DOHH2 (cell line): ENCODE measurements around the gene DCAF17.

Experiments
- H3F3A ChIP-seq: fragments of 200-600 bp; sonication (generic), shearing (Covaris generic); 2 replicates; pipeline ENCODE4 v1.6.0; 2016; ENCODE audit warnings: antibody characterized with exemption, mild to moderate bottlenecking; ENCODE audit not compliant: control insufficient read depth, insufficient read depth
- H3K27ac ChIP-seq: fragments of 200-600 bp; sonication (generic); 2 replicates; pipeline ENCODE4 v1.5.1; 2014; ENCODE audit warnings: low read depth, mild to moderate bottlenecking, low read length, moderate library complexity
- H3K27me3 ChIP-seq: fragments of 200-600 bp; sonication (generic); 2 replicates; pipeline ENCODE4 v1.6.1; 2014; ENCODE audit warnings: mild to moderate bottlenecking, low read length, mixed read lengths; ENCODE audit not compliant: control insufficient read depth
- H3K36me3 ChIP-seq: fragments of 200-600 bp; sonication (generic); 2 replicates; pipeline ENCODE4 v1.6.1; 2014; ENCODE audit warnings: mild to moderate bottlenecking, low read length, moderate library complexity, mixed read lengths; ENCODE audit not compliant: control insufficient read depth
- H3K4me1 ChIP-seq: fragments of 200-600 bp; sonication (generic); 2 replicates; pipeline ENCODE4 v1.6.1; 2014; ENCODE audit warnings: mild to moderate bottlenecking, low read length, mixed read lengths; ENCODE audit not compliant: control insufficient read depth
- H3K4me2 ChIP-seq: fragments of 200-600 bp; sonication (generic); 2 replicates; pipeline ENCODE4 v1.6.0; 2014; ENCODE audit warnings: mild to moderate bottlenecking, low read length, moderate library complexity
- H3K4me3 ChIP-seq: fragments of 200-600 bp; sonication (generic); 2 replicates; pipeline ENCODE4 v1.5.1; 2014; ENCODE audit warnings: mild to moderate bottlenecking, low read length, mixed read lengths
- H3K79me2 ChIP-seq: fragments of 200-600 bp; sonication (generic); 2 replicates; pipeline ENCODE4 v1.6.1; 2014; ENCODE audit warnings: mild to moderate bottlenecking, low read length, mixed read lengths; ENCODE audit not compliant: control insufficient read depth
- H3K9me2 ChIP-seq: fragments of 200-600 bp; sonication (generic); replicated peaks from 2 replicates; pipeline ENCODE4 v1.6.1; 2014; ENCODE audit warnings: mild to moderate bottlenecking, low read length, mixed read lengths; ENCODE audit not compliant: control insufficient read depth
- H3K9me3 ChIP-seq: fragments of 200-600 bp; sonication (generic); 2 replicates; pipeline ENCODE4 v1.6.1; 2014; ENCODE audit warnings: antibody characterized with exemption, low read length, mixed read lengths; ENCODE audit not compliant: control insufficient read depth, insufficient read depth
- H4K20me1 ChIP-seq: fragments of 200-600 bp; sonication (generic); 2 replicates; pipeline ENCODE4 v1.6.0; 2014; ENCODE audit warnings: low read depth, mild to moderate bottlenecking, antibody characterized with exemption, low read length, moderate library complexity; ENCODE audit not compliant: control insufficient read depth, insufficient read depth
- EZH2phosphoT487 ChIP-seq: fragments of 200-600 bp; sonication (generic); IDR thresholded peaks from 2 replicates; pipeline ENCODE4 v1.6.1; 2017; ENCODE audit warnings: borderline replicate concordance, mild to moderate bottlenecking, antibody characterized with exemption, low read length, moderate library complexity, mixed read lengths
- TF ChIP-seq, protein P1 (sequence below): fragments of 200-600 bp; sonication (generic); IDR thresholded peaks from one replicate; pipeline ENCODE4 v1.5.1; 2014; ENCODE audit warnings: antibody characterized with exemption, mild to moderate bottlenecking, low read depth, low read length; ENCODE audit not compliant: poor library complexity, severe bottlenecking

The DCAF17 gene

DNA sequence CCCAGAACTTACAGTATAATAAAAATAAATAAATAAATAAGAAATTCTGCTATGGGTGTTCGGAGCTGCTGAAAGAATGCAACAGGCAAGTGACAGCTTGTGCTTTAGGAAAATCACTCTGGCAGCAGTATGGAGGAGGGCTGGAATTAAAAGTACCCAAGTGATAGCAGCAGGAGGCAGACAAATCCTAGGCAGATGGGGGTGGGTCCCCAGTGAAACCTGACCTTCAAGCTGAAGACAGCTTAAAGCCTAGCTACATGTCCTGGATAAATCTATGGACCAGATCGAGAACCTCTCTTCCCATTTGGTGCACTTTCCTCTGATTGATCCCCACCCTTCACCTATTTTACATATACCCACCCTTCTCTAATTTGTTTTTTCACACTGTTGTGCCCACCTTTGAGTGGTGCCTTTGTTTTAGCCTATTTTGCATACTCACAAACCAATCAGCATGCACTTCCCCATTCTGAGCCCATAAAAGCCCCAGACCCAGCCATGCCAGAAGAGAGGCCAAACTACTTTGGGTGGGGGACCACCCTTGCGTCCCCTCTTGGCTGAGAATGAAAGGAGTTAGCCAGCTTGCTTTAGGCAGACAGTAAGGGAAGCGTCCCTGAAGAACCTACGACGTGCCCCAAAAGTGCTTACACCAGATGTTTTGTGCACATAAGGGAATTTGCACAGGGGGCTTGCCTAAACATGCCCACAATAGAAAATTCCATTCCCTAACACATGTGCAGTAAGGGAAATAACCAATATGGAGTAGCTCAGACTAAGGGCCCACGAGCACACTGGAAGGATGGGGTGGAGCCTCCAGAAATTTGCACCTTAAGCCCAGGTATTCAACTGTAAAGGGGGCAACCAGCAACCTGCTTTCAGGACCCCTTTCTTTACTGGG is 3.3 kb upstream of the DCAF17 start:
- Histone ChIP-seq H3K36me3 (peaks cover 37% of the 10 kb centered on the region), H3K4me3 (no peak overlapping the region), H3K9me3 (peaks cover 25% of the 10 kb centered on the region), H3K4me2 (no peak overlapping the region), H4K20me1 (no peaks in the 10 kb centered on the region), H3K9me2 (no peaks in the 10 kb centered on the region), H3F3A (peaks cover 6% of the 10 kb centered on the region), H3K27ac (no peak overlapping the region), H3K79me2 (peaks cover 70% of the 10 kb centered on the region), H3K27me3 (no peaks in the 10 kb centered on the region), H3K4me1 (peaks cover 25% of the 10 kb centered on the region)
- no peak for TF ChIP-seq EZH2phosphoT487
- TF ChIP-seq, protein P1, sequence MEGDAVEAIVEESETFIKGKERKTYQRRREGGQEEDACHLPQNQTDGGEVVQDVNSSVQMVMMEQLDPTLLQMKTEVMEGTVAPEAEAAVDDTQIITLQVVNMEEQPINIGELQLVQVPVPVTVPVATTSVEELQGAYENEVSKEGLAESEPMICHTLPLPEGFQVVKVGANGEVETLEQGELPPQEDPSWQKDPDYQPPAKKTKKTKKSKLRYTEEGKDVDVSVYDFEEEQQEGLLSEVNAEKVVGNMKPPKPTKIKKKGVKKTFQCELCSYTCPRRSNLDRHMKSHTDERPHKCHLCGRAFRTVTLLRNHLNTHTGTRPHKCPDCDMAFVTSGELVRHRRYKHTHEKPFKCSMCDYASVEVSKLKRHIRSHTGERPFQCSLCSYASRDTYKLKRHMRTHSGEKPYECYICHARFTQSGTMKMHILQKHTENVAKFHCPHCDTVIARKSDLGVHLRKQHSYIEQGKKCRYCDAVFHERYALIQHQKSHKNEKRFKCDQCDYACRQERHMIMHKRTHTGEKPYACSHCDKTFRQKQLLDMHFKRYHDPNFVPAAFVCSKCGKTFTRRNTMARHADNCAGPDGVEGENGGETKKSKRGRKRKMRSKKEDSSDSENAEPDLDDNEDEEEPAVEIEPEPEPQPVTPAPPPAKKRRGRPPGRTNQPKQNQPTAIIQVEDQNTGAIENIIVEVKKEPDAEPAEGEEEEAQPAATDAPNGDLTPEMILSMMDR: no peak

DNA sequence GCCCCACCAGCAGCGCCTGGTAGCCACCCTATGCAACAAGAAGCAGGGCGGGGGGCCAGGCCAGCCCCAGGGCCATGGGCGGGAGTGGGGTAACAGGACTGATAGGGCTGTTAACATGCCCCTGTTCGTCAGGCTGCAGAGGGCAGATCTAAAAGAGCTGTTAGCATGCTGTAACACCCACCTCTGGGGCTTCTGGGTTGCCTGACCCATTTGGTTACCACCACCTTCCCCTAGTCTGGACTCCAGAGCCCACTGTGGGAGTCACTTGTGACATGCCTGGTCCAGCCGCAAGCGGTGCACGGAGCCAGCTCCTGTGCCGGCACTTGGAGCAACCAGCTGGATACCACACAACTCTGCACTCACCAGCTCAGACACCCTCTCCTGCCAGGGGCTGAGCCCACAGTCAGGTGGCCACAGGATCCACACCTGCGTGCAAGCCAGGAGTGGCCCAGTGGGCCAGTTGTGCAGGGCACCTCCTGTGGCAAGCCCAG is 2.3 kb upstream of the DCAF17 start:
- Histone ChIP-seq H3K4me3 (peak overlapping the region; percentile 82), H3F3A (peaks cover 6% of the 10 kb centered on the region), H3K36me3 (peaks cover 44% of the 10 kb centered on the region), H3K9me3 (peaks cover 21% of the 10 kb centered on the region), H3K9me2 (no peaks in the 10 kb centered on the region), H4K20me1 (no peaks in the 10 kb centered on the region), H3K79me2 (peaks cover 75% of the 10 kb centered on the region), H3K27ac (peak overlapping the region; percentile 93; the same call in 1 of the 2 replicates), H3K4me2 (peak overlapping the region; percentile 87), H3K4me1 (peaks cover 28% of the 10 kb centered on the region), H3K27me3 (no peaks in the 10 kb centered on the region)
- TF ChIP-seq EZH2phosphoT487: no peak

DNA sequence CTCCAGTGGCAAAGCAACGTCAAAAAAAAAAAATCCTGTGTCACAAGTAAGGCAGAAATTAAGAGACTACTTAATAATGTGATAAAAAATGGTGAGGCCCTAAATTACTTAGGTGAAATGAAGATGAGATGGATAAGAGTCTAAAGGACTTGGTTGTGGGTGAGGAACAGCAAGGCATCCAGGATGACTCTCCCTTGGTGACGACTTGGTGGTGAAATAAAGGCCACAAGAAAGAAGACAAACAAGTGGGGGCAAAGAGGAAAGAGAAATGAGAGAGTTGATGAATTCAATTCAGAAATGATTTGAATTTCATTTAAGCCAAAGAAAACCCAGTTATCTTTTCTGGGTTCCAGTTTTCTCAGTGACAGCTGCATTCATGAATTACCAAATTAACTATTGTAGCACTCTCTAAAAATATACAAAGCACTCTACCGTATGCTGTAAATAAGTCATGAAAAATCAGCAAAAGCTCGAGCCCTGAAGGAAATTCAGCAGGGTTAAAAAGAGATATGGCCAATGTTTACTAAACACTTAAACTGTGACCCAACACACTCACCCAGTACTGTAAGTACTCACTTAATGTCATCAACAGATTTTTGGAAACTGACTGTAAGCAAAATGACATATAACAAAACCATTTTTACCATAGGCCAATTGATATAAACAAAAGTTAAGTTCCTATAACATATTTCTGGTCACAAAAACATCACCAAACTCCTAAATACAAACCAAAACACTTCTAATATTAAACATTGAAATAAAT is 1.6 kb upstream of the DCAF17 start:
- Histone ChIP-seq H3K79me2 (peaks cover 74% of the 10 kb centered on the region), H3K9me2 (no peaks in the 10 kb centered on the region), H3K4me2 (peak overlapping the region; percentile 87), H4K20me1 (no peaks in the 10 kb centered on the region), H3K4me3 (peak overlapping the region; percentile 82), H3K9me3 (peaks cover 20% of the 10 kb centered on the region), H3K4me1 (peaks cover 28% of the 10 kb centered on the region), H3K27ac (peak overlapping the region; percentile 93), H3K27me3 (no peaks in the 10 kb centered on the region), H3K36me3 (peaks cover 46% of the 10 kb centered on the region), H3F3A (peaks cover 6% of the 10 kb centered on the region)
- TF ChIP-seq, protein P1: no peak
- no peak for TF ChIP-seq EZH2phosphoT487
